ENCODE measurements around the gene DENND4C. TPM values are rescaled to one million over a fixed set of nuclear protein-coding genes. Genes with fewer than 3 reads are reported as not detected.
"Not testable (repeated sequence)": the region's sequence is repeated elsewhere in the genome, so short reads cannot be mapped to it uniquely, and the experiment has no call there.

The DENND4C gene
- total RNA-seq, 1 donor from 2014 or later, result 17.1 TPM

GRCh38 chr9:19408693-19409400 is 178.4 kb downstream of the DENND4C start, which contains the start of gene ACER2:
ACER2 (plus strand) TSS chr9:19409009; CDS start chr9:19409085, 76 bp downstream.
- DNase-seq (ENCODE audit: low spot score) (peak; percentile 98), ATAC-seq (peak; percentile 98)

GRCh38 chr9:19409401-19410194 is 179.1 kb downstream of the DENND4C start:
- DNase-seq (ENCODE audit: low spot score) (peak; percentile 46), ATAC-seq (peak; percentile 37)

- ATAC-seq (no peak), DNase-seq (ENCODE audit: low spot score) (no peak)
These were observed 179.7 kb downstream of the DENND4C start for GRCh38 chr9:19410195-19410503.

- ATAC-seq (no peak), DNase-seq (ENCODE audit: low spot score) (no peak)
These were observed 180.1 kb downstream of the DENND4C start for GRCh38 chr9:19410594-19410993.

DNA sequence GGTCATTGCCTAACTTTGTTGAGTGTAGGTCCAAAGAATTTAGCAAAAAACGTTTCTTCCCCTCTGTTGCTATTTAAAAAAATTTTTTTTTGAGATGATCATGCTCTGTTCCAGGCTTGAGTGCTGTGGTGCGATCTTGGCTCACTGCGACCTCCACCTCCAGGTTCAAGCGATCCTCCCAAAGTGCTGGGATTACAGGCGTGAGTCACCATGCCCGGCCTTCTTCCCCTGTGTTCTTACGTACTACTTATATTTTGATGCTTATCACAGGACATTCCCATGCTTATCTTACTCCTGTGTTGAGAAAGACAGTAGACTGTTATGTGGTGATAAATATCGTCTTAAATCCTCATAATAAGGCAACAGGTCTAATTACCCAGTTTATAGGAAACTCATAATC is 180.8 kb downstream of the DENND4C start:
- DNase-seq (ENCODE audit: low spot score) (no peak), ATAC-seq (no peak)

GRCh38 chr9:19413456-19413855 is 183.0 kb downstream of the DENND4C start:
- not testable (repeated sequence) for DNase-seq (ENCODE audit: low spot score); ATAC-seq

- ATAC-seq, result no peak
- DNase-seq (ENCODE audit: low spot score), result no peak
These were observed 185.7 kb downstream of the DENND4C start for GRCh38 chr9:19416143-19416542.

DNA sequence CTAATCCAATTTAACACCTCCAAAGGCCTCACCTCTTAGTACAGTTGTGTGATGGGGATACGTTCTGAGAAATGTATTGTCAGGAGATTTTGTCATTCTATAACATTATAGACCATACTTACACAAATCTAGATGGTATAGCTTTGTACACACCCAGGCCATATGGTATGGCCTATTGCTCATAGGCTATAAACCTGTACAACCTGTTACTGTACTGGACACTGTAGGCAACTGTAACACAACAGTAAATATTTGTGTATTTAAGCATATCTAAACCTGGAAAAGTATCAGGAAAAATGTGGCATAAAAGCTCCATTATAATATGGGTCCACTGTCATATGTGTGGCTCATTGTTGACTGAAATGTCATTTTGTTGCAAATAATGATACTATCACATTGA is 190.4 kb downstream of the DENND4C start:
- DNase-seq (ENCODE audit: low spot score) (no peak), ATAC-seq (no peak)

Other genes with a start within 250 kb of the DENND4C start
- gene SAXO1, start 197.5 kb upstream of the DENND4C start, total RNA-seq, result not detected
- gene RRAGA, start 181.3 kb upstream of the DENND4C start, total RNA-seq, result 35.9 TPM
- 2.6 TPM for gene HAUS6, start 127.8 kb upstream of the DENND4C start, total RNA-seq
- 281 TPM for gene PLIN2, start 103.2 kb upstream of the DENND4C start, total RNA-seq
- gene RPS6, start 149.5 kb downstream of the DENND4C start, total RNA-seq, result 528 TPM
- gene ACER2, start 178.3 kb downstream of the DENND4C start, total RNA-seq, result 2.3 TPM

All from left lobe of liver (tissue), 2 donors.